ENCODE data around the gene RABEP1.
A peak's percentile ranks its signal among the peaks of the same experiment; 100 is the strongest.
"Not testable (repeated sequence)": the region's sequence is repeated elsewhere in the genome, so short reads cannot be mapped to it uniquely, and the experiment has no call there.

The RABEP1 gene

DNA sequence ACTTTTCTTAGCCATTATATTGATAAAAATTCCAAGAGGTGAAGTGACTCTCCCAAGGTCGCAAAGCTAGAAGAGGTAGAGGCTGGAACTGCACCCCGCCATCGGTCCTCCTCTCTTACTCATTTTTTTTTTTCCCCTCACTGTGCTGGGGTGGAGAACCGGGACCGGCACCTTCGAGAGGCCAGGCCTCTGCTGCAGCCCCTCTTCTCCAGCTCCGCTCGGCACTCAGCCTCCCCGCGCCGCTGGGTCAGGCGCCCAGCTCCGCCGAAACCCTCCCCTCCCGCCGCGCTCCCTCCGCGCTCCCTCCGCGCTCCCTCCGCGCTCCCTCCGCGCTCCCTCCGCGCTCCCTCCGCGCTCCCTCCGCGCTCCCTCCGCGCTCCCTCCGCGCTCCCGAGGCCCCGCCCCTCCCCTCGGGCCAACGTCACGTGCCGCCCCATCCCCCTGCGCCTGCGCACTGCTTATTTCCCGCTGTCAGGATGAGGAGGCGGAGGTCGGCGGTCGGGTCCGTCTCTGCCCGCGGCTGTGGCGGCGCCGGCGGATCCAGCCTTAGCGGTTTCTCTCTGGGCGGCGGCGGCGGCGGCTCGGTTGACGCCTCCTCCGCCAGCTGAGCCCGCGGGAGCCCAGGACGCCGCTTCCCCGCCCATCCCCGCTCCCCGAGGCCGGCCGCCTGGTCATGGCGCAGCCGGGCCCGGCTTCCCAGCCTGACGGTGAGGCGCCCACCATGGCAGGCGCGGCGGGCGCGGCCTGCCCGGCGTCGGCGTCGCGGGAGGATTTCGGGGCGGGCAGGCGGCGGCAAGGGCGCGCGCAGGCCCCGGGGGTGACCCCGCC is at the start of gene RABEP1:
TSS of gene RABEP1 (plus strand) at position 471 of the 828 bp plus-strand sequence. CDS start at position 674, 203 bp downstream.
- DNase-seq (ENCODE audit: low read depth): peak; percentile 90

DNA sequence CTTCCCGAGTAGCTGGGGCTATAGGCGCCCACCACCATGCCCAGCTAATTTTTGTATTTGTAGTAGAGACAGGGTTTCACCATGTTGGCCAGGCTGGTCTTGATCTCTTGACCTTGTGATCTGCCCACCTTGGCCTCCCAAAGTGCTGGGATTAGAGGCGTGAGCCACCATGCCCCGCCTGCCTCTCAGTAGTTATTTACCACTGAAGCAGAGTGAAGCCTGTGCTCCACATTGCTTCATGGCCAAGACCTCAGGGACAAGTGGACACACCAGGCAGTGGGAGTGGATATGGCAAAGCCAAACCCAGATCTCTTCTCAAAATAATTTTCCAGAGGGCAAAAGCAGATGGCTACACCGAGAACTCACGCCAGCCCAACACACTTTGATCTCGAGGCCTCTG is 48.6 kb upstream of the RABEP1 start:
- DNase-seq (ENCODE audit: low read depth): not testable (repeated sequence)

DNA sequence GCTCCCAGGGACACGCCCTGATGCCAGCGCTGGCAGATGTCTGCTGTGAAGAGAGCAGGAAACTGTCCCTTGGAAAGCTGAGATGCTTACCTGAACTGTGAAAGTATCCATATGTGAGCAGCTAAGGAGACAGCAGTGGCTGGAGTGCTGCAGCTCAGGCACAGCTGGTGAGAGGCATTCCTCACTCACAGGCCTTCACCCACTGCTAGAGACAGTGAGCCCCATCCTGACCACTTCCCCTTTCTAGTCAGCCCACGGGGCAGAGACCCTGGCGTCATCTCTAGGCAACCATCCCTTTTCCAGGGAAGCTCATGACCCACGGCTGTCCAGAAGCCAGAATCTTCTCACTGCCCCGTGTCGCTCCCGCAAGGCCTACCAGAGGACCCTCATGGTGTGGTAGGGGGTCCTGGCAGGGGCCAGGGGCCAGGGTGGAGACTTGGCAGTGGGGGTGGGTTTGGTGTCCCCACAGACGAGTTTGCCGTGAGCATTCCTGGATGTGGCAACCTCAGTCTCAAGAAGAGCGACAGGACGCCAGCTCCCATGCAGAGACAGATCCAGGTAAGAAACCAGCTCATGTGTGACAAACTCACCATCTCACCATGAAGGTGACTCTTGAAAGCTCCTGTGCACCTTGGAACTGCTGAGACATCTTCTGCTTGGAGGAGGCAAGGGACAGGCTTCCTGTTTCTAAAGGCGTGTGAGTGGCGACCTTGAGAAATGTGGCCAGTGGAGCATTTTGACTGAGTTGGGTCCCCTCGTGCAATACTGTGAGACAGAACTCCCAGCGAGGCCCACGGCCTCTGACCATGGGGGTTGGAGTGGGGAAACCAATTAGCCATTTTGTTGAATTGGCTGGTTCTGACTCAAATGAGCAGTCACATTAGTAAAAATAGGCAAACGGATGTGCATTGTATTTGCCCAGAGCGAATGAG is 47.2 kb upstream of the RABEP1 start, which contains the start of gene SCIMP:
TSS of gene SCIMP (minus strand) at position 216 of the 932 bp plus-strand sequence. CDS start at position 111, 105 bp downstream.
- DNase-seq (ENCODE audit: low read depth): no peak

- no peak for DNase-seq (ENCODE audit: low read depth)
Observed at GRCh38 chr17:5236938-5237540, 45.0 kb upstream of the RABEP1 start.

DNA sequence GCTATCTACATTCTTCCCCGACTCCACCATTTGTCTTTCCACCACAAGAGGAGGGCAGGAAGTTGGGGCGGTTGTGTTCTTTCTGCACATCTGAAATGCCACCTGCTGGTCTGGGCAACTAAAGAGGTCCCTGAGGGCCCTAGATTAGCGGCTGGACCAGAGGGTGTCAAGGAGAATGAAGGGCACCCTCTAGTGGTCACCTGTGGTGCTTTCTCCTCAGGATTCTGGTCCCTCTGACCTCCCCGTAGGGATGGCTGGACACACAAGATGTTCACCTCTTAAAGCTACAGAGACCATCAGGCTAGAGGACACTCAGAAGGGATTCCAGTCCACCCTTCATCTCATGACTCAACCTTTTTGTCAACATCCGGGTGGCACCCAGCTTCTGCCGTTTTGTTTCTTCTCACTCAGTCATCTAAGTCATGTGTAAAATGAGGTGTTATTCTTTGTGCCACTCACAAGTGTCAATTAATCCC is 44.5 kb upstream of the RABEP1 start:
- peak; percentile 31 for DNase-seq (ENCODE audit: low read depth)

DNA sequence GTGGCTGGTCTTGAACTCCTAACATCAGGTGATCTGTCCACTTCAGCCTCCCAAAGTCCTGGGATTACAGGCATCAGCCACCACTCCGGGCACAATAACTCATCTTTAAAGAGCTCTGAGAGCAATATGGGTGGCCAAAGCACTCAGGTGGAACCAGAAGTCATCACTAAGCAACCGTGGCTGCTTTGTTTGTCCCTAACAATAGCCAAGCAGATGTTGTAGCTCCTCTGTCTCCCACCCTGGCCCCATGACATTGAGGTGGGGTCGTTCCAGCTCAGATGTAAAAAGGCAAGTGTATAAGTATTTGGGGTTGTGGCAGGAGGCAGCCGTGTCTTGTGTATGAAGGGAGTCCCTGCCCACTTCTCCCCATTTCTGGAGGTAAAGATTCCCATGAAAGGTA is 43.8 kb upstream of the RABEP1 start:
- DNase-seq (ENCODE audit: low read depth): no peak

GRCh38 chr17:5239769-5240168 is 42.3 kb upstream of the RABEP1 start:
- DNase-seq (ENCODE audit: low read depth): not testable (repeated sequence)

GRCh38 chr17:5241861-5242671 is 40.0 kb upstream of the RABEP1 start:
- no peak for DNase-seq (ENCODE audit: low read depth)

- no peak for DNase-seq (ENCODE audit: low read depth)
Observed at GRCh38 chr17:5247621-5248020, 34.5 kb upstream of the RABEP1 start.

DNA sequence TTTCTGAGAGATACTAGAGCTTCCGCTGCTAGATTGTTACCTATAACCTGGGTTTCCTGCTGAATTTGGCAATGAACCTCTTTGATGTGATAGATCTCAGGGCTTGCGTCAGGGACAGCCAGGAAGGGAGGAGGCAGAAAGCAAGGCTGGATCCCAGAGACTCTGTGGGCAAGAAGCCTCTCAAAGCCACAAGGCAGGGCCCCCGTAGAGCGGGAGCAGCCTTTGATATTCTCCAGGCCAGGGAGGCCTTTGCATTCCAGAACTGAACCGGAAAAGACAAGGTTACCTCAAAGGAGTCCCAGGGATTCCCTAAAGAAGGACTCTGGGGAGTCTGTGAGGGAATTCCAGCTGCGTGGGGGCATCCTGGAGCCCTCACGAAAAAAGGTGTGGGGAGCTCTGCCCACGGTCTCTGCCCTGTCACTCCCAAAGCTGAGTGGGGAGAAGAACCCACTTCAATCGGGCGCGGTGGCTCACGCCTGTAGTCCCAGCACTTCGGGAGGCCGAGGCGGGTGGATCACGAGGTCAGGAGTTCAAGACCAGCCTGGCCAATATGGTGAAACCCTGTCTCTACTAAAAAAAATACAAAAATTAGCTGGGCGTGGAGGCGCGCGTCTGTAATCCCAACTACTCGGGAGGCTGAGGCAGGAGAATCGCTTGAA is 33.1 kb upstream of the RABEP1 start:
- no peak for DNase-seq (ENCODE audit: low read depth)

DNA sequence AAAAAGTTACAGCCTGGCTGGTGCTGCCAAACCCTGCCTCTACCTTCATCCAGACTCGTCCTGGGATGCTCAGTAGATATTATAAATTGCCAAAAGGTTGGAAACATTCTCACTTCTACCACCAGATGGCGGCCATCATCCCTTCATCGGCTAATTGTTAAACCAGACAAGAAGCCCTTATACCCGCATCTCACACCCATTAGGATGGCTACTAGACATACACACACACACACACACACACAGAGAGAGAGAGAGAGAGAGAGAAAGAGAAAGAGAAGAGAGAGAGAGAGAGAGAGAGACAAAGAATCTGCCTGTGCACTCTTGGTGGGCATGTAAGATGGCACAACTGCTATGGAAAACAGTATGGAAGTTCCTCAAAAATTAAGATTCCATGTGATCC is 32.5 kb upstream of the RABEP1 start:
- peak; percentile 39 for DNase-seq (ENCODE audit: low read depth)

DNA sequence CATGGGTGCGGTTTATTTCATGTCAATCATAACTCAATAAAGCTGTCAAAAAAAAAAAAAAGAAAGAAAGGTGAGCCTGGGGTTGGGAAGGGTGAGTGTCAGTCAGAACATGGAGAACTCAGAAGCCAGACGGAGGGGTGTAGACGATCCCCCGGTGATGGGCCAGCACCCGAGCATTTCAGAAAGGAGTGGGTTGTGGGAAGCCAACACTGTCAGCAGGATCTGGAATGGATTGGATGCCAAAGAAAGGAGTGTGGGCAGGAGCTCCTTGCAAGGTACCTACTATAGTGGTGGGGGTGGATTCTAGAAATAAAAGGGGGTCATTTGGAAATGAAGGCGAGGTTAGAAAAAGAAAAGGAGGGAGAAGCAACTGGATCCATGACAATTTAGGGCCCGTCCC is 27.7 kb upstream of the RABEP1 start:
- DNase-seq (ENCODE audit: low read depth): no peak

DNA sequence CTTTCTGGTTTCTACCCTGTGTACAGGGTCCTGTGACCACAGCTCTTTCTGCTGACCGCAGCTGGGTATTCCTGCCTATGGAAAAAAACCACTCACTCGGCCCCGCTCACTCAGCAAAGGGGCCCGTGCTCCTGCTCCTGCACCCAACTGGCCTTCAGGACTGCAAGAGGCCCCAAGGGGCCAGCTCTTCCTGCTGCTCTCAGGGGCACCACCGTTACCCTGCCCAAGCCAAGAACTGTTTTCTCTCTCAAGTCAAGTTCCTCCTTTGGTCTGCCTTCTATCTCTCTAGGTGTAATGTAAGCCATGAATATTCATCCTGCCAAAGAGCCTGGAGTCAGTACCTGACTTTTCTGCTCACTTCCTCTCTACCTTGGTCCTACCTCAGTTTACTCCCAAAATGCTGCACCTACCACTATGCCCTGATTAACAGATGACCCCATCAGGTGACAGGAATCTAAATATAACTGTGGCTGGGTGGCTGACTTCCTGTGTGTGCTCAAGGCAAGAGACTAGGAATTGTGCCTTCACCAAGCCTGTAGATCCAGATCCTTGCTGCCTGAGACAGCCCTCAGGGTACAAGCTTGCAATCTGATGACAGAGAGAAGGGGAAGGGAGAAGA is 27.1 kb upstream of the RABEP1 start:
- no peak for DNase-seq (ENCODE audit: low read depth)

- DNase-seq (ENCODE audit: low read depth): no peak
Observed at GRCh38 chr17:5257124-5257523, 25.0 kb upstream of the RABEP1 start.

DNA sequence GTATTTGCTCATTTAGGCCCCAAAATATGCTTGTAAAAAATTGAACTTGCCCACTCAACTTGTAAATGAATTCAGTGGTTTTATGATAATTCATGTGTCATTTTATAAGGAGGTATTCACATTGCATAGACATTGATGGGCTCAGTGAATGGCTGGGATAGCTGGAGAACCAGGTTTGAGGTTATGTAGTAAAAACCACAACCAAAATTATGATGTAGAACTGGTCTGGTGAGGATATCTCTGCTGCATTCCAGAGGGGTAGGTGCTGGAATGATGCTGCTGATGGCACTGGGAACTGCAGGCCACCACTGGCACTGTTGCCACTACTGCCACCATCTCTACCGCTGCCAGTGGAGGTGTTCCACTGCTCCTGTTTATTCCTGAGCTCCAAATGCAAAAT is 21.5 kb upstream of the RABEP1 start:
- DNase-seq (ENCODE audit: low read depth): no peak

- DNase-seq (ENCODE audit: low read depth): no peak
Observed at GRCh38 chr17:5262416-5262991, 19.6 kb upstream of the RABEP1 start.

GRCh38 chr17:5263441-5263840 is 18.6 kb upstream of the RABEP1 start:
- no peak for DNase-seq (ENCODE audit: low read depth)

- no peak for DNase-seq (ENCODE audit: low read depth)
Observed at GRCh38 chr17:5264893-5265292, 17.2 kb upstream of the RABEP1 start.

DNA sequence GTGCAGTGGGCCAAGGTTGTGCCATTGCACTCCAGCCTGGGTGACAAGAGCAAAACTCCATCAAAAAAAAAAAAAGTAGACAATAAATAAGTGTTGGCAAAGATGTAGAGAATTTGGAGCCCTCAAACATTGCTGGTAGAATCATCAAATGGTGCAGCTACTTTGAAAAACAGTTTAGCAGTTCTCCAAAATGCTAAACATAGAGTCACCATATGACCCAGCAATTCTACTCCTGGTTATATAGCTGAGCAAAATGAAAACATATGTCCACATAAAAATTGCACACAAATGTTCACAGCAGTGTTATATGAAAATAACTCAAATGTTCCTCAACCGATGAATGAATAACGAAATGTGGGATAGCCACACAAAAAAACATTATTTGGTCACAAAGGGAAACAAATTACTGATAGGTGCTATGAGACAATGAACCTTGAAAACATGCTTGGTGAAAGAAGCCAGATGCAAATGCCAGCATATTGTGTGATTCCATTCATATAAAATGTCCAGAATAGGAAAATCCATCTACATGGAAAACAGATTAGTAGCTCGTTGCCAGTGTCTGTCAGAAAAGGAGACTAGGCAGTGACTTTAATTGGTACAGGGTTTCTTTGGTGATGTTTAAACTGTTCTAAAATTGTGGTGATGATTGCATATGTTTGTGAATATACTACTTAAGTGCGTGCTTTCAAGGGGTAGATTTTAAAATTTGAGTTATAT is 12.7 kb upstream of the RABEP1 start:
- DNase-seq (ENCODE audit: low read depth): no peak
